Upper lobe of right lung (tissue), 1 donor: ENCODE results near the gene TMCC3. TPM values are rescaled to one million over a fixed set of nuclear protein-coding genes. Genes with fewer than 3 reads are reported as not detected.

ENCODE experiments used
- ATAC-seq: fragments of 200-7000 bp; cut with Tn5 transposase; one replicate; pipeline ENCODE4 v1.9.1; 2020; ENCODE audit warnings: mild to moderate bottlenecking, moderate library complexity
- DNase-seq: peaks from one replicate; pipeline ENCODE4 v3.0.0-alpha.2; 2020
- H3K27ac ChIP-seq: fragments of 200-600 bp; one replicate; pipeline ENCODE4 v1.8.0; 2022
- H3K27me3 ChIP-seq: fragments of 200-600 bp; one replicate; pipeline ENCODE4 v1.8.0; 2022; ENCODE audit warnings: mild to moderate bottlenecking
- H3K36me3 ChIP-seq: fragments of 200-600 bp; one replicate; pipeline ENCODE4 v1.8.0; 2022
- H3K4me1 ChIP-seq: fragments of 200-600 bp; one replicate; pipeline ENCODE4 v1.8.0; 2022
- H3K4me3 ChIP-seq: fragments of 200-600 bp; one replicate; pipeline ENCODE4 v1.8.0; 2022; ENCODE audit warnings: mild to moderate bottlenecking
- H3K9me3 ChIP-seq: fragments of 200-600 bp; one replicate; pipeline ENCODE4 v1.8.0; 2022
- intact Hi-C: fragments of 100-400 bp; cut with DNase I; formaldehyde crosslinking; loops from one replicate; pipeline ENCODE4 v1.11.0; 2022
- total RNA-seq: library from RNA; stranded (reverse); fragmentation: NEBNext Ultra II Directional; extraction: Animal tissue kit (Norgen Biotek cat#: 25700); gene quantifications from one replicate; pipeline ENCODE4 v1.2.1, GENCODE V29; 2021
- TF ChIP-seq, protein P1 (sequence below): fragments of 200-600 bp; IDR thresholded peaks from one replicate; pipeline ENCODE4 v1.8.0; 2022; ENCODE audit warnings: antibody characterized with exemption
- donor health status: DM: no; HTN: yes; CAD: no; lungs with severe emphysema.

TMCC3 gene
- total RNA-seq, 1 donor from 2014 or later, result 11.3 TPM

DNA sequence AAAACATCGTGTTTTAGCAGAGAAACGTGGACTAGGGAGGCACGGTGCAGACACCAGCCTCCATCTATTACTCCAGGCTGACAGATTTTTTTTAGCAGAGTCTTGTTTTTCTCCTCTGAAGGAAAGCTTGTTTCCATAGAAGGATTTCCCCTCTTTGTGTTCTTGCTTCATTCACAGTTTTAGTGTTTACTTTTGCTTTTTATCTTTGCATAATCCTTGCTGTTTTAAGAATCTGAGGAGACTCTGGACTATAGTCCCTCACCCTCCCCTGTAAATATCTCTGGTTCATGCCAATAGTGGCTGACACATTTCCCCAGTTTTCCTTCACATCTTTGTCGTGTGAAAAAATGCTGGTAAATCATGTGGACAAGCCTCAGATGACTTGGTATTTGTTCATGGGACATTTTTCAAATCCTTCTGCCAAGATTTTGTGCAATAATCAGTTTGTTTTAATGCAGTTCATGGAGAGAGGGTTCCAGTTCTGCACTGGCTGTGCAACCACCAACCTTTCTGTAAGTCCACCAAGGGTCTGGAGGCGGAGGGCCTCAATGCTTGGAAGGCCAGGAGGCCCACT lies 39.9 kb upstream of the TMCC3 start:
- no peaks in the 10 kb centered on the region for H3K9me3 ChIP-seq
- intact Hi-C loops, result no loop called here
- no peaks in the 10 kb centered on the region for H3K36me3 ChIP-seq
- no peaks in the 10 kb centered on the region for H3K27me3 ChIP-seq
- H3K27ac ChIP-seq, result no peak overlapping the region
- no peak for DNase-seq
- TF ChIP-seq, protein P1, sequence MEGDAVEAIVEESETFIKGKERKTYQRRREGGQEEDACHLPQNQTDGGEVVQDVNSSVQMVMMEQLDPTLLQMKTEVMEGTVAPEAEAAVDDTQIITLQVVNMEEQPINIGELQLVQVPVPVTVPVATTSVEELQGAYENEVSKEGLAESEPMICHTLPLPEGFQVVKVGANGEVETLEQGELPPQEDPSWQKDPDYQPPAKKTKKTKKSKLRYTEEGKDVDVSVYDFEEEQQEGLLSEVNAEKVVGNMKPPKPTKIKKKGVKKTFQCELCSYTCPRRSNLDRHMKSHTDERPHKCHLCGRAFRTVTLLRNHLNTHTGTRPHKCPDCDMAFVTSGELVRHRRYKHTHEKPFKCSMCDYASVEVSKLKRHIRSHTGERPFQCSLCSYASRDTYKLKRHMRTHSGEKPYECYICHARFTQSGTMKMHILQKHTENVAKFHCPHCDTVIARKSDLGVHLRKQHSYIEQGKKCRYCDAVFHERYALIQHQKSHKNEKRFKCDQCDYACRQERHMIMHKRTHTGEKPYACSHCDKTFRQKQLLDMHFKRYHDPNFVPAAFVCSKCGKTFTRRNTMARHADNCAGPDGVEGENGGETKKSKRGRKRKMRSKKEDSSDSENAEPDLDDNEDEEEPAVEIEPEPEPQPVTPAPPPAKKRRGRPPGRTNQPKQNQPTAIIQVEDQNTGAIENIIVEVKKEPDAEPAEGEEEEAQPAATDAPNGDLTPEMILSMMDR, result no peak
- peak overlapping the region; percentile 6 for H3K4me3 ChIP-seq
- ATAC-seq, result peak; percentile 15
- H3K4me1 ChIP-seq, result peaks cover 5% of the 10 kb centered on the region

DNA sequence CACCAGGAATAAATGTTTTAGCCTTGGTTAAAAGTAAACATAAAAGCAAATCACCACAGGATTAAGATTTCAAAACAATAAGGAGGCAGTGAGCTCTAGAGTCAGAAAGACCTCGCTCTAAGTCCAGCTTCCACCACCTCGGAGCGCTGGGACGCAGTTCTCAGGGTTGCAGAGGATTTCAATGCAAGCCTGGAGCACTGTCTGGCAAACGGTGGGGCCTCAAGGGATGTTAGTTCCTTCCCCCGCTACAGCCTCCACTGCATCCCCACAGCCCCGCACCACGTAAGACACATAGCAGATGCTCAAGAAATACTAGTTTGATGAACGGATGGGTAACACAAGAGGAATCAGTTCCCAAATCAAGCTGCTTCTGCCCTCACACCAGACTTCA lies 39.3 kb upstream of the TMCC3 start:
- Histone ChIP-seq H3K27ac (no peak overlapping the region), H3K4me3 (peak overlapping the region; percentile 6)

DNA sequence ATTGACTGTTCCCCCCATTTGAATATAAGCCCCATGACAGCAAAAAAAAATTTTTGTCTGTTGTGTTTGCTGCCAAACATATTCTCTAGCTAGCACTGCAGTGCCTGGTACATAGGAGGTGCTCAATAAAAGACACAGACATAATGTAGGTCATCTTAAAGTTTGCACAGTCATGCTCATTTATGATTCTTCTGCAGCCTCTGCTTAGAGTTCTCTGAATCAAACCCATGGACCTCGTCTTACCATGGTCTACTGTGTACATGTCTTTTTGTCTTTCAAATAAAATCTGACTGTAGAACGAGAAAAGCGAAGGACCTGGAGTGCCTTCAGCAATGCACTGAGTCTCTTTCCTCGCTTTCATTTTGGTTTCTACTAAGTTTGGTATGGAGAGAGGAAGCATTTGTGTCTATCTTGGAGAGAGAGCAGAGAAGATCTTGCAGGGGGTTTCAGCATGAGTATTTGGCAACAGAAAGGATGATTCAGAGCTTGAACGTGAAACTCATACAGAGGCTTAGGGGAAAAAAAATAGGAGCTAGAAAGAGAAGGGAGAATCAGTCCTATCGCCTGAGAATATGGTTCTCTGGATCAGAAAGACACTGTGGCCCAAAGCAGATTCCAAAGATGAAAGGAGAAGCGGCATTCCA lies 38.8 kb upstream of the TMCC3 start:
- Histone ChIP-seq H3K27ac (no peak overlapping the region), H3K4me1 (peaks cover 5% of the 10 kb centered on the region), H3K4me3 (no peak overlapping the region), H3K9me3 (no peaks in the 10 kb centered on the region), H3K27me3 (no peaks in the 10 kb centered on the region), H3K36me3 (no peaks in the 10 kb centered on the region)
- TF ChIP-seq, protein P1, result no peak
- intact Hi-C loops, result no loop called here
- DNase-seq (no peak), ATAC-seq (peak; percentile 49)

More for the DNA sequence above, 39.3 kb upstream of the TMCC3 start:
- H3K27me3 ChIP-seq, result no peaks in the 10 kb centered on the region
- no peak for DNase-seq
- peaks cover 5% of the 10 kb centered on the region for H3K4me1 ChIP-seq
- H3K9me3 ChIP-seq, result no peaks in the 10 kb centered on the region
- intact Hi-C loops, result no loop called here
- ATAC-seq, result no peak
- H3K36me3 ChIP-seq, result no peaks in the 10 kb centered on the region
- TF ChIP-seq, protein P1, result no peak

DNA sequence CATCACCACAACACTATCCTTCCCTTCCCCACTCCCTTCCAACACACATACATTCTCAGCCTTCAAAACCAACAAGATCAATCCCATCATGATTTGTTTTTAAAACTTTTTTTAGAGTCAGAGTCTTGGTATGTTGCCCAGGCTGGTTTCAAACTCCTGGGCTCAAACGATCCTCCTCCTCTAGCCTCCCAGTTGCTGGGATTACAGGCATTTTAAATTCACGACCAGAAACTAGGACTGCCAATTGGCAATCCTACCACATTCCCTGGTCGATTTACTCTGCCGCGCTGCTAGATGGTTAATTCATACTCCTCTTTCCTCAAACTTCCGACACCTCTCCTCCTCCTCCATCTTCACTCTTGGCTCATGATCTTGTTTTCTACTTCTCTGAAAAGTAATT lies 37.5 kb upstream of the TMCC3 start:
- no peak overlapping the region for H3K27ac ChIP-seq
- H3K36me3 ChIP-seq, result no peaks in the 10 kb centered on the region
- no peaks in the 10 kb centered on the region for H3K9me3 ChIP-seq
- no peak overlapping the region for H3K4me3 ChIP-seq
- no peak for DNase-seq
- ATAC-seq, result no peak
- H3K27me3 ChIP-seq, result no peaks in the 10 kb centered on the region
- intact Hi-C loops, result no loop called here
- TF ChIP-seq, protein P1, result no peak
- peaks cover 5% of the 10 kb centered on the region for H3K4me1 ChIP-seq

DNA sequence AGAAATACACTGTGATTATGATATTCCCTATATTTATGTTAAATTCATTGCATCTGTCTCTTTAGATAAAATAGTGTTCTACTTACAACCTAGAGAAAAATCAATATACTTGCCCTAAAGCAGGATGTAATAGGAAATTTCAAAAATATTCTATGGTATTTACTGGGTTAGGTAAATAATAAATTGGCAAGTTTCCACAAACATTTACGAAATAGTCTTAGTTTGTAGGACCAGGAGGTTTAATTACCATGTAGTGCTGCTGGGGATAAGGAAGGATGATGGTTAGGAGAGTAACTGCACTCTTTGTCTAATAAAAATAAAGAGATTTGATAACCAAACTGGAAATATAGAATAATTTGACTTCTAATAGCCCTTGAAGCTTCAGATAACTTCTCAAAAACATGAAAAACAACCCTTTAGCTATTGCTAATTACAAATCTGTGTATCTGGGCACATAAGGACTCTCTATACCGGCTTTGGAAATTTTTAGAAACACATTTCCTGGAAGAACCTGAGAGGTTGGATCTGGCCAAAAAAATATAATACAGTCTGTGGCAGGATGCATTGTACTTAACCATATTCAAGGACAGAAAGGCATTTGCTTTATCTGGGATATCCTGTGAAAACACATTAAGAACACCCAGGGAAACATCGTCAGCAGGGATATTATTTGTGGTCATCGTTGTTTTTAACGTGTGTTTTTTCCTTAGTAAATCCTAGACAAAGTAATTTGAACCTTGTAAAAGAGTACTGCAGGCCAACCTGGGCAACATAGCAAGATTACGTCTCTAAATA lies 36.7 kb upstream of the TMCC3 start:
- ATAC-seq (no peak), DNase-seq (no peak)
- intact Hi-C loops, result no loop called here
- Histone ChIP-seq H3K36me3 (no peaks in the 10 kb centered on the region), H3K27me3 (no peaks in the 10 kb centered on the region), H3K4me1 (peaks cover 5% of the 10 kb centered on the region), H3K4me3 (no peak overlapping the region), H3K27ac (no peak overlapping the region), H3K9me3 (no peaks in the 10 kb centered on the region)
- TF ChIP-seq, protein P1, result no peak
